ACC112 (cell line): Measurements from ENCODE around the gene CTSZ.

Experiments
- H2AFZ ChIP-seq: fragments of 200-600 bp; sonication (generic); one replicate; pipeline ENCODE4 v1.6.0; 2017; ENCODE audit warnings: antibody characterized with exemption, low read length; ENCODE audit not compliant: unreplicated experiment
- H3K27ac ChIP-seq: fragments of 200-600 bp; sonication (generic); 2 replicates; pipeline ENCODE4 v1.5.1; 2014; ENCODE audit warnings: low read depth, mild to moderate bottlenecking, antibody characterized with exemption, low read length, moderate library complexity
- H3K27me3 ChIP-seq: fragments of 200-600 bp; sonication (generic); 2 replicates; pipeline ENCODE4 v1.6.1; 2014; ENCODE audit warnings: mild to moderate bottlenecking, antibody characterized with exemption, low read length, moderate library complexity, mixed read lengths; ENCODE audit not compliant: insufficient read depth
- H3K36me3 ChIP-seq: fragments of 200-600 bp; sonication (generic); 2 replicates; pipeline ENCODE4 v1.6.1; 2016; ENCODE audit warnings: mild to moderate bottlenecking, antibody characterized with exemption, low read length, moderate library complexity, mixed read lengths; ENCODE audit not compliant: insufficient read depth
- H3K4me1 ChIP-seq: fragments of 200-600 bp; sonication (generic); one replicate; pipeline ENCODE4 v1.6.1; 2016; ENCODE audit warnings: low read length, mixed read lengths; ENCODE audit not compliant: insufficient read depth, unreplicated experiment, control insufficient read depth
- H3K4me3 ChIP-seq: fragments of 200-600 bp; sonication (generic); 2 replicates; pipeline ENCODE4 v1.5.1; 2014; ENCODE audit warnings: mild to moderate bottlenecking, low read depth, low read length
- H3K79me2 ChIP-seq: fragments of 200-600 bp; sonication (generic); one replicate; pipeline ENCODE4 v1.6.0; 2016; ENCODE audit warnings: low read length; ENCODE audit not compliant: control insufficient read depth, unreplicated experiment, insufficient read depth

The CTSZ gene

DNA sequence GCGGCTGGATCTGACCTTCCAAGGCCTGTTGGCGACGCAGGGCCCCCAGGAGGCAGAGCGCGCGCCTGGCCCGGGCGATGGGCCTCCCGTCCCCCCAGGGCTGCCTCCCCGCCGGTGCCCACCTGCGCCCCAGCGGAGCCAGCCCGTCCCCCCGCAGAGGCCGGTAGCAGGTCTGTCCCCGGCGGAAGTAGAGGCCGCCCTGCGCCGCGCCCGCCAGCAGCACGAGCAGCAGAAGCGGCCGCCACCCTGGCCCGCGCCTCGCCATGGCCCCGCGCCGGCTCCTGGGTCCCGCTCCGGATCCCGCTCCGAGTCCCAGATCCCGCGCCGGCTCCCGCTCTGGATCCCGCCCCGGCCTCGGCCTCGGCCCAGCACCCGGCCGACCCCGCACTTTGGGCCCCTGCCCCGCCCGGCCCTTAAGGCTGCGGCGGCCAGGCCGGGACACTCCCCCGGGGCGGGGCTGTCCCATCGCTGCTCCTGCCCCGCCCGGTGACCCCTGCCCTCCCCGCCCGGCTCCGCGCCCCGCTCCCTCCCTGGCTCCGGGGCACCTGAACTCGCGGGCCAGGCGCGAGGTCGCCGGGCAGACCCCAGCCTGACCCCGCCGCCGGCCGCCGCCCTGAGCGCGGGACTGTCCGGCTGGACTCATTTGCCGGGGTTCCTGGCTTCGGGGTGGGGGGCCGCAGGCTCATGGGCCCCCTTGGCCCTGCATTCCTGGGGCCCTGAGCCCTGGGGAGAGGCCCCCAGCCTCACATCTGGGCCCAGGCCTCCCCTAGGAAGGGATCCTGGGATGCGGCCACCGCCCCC is at the start of gene CTSZ:
TSS of gene CTSZ (minus strand) at position 391 of the 801 bp plus-strand sequence. CDS start at position 265, 126 bp downstream.
- peak within 1 kb of the TSS; percentile 40; the same call in 1 of the 2 replicates for H3K27ac ChIP-seq
- H3K36me3 ChIP-seq = no peaks in the 10 kb centered on the region
- peaks cover 35% of the 10 kb centered on the region for H3K79me2 ChIP-seq
- H3K4me3 ChIP-seq = peak within 1 kb of the TSS; percentile 97
- H3K27me3 ChIP-seq = no peaks in the 10 kb centered on the region
- H3K4me1 ChIP-seq = peaks cover 35% of the 10 kb centered on the region
- peak within 1 kb of the TSS; percentile 76 for H2AFZ ChIP-seq

DNA sequence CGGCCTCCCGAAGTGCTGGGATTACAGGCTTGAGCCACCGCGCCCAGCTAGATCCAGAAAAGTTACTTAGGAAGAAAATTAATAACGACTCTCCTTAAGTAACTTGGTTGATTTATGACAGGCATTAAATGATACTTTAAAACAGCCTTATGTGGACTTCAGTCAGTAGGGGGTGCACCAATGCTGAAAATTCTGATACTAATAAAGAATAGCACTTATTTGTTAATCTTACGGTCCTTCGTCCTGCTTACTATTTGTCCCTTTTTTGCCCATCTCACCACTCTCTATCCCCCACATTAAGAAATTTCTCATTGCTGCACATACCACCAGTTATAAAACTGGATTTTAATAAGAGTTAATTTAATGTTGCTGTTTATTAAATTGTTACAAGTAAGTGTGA is 48.2 kb upstream of the CTSZ start:
- H3K4me3 ChIP-seq = no peak overlapping the region
- no peaks in the 10 kb centered on the region for H3K79me2 ChIP-seq
- H2AFZ ChIP-seq = no peak overlapping the region
- peaks cover 32% of the 10 kb centered on the region for H3K27me3 ChIP-seq
- H3K27ac ChIP-seq = no peak overlapping the region
- H3K36me3 ChIP-seq = no peaks in the 10 kb centered on the region
- H3K4me1 ChIP-seq = no peaks in the 10 kb centered on the region

DNA sequence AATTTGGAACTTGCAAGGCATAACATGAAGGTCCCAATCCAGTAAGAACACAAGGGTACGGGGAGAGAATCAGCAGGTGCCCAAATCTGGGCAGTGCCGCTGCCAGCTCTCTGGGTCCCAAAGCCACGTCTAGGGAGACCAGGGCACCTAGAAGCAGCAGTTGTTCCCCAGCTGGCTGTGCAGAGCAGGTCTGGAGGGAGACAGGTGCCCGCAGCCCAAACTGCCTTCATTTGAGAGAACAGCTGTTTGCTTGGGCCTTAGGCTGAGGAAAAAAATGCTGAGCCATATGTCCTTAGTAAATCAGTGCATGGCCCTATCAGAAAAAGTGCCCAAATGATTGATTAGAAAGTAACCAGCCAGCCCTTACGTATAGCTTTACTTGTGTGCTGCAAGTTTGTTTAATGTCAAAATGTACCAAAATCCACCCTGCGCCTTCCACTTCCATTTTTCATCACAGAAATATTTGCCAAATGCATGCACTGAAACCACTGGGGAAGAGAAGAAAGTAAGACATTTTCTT is 44.7 kb upstream of the CTSZ start:
- Histone ChIP-seq H3K4me1 (peaks cover 9% of the 10 kb centered on the region), H3K27ac (no peak overlapping the region), H3K36me3 (no peaks in the 10 kb centered on the region), H2AFZ (no peak overlapping the region), H3K4me3 (no peak overlapping the region), H3K27me3 (peaks cover 29% of the 10 kb centered on the region), H3K79me2 (no peaks in the 10 kb centered on the region)

DNA sequence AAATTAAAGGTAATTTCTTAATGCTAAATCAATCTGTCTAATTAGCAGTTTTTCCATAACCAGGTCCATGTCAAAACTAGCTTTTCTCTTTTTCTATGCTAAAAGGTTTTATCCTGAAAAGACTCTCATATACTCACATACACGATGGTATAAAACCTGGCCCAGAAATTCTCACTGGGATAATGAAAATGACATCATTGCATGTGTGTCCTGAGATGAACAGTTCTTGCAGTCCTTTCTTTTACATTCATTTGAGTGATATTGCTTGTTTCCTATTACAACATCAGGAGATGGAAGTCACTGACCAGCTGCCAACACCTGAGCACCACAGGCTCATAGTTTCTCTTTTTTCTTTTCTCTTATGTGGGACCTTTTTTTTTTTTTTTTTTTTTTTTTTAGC is 43.4 kb upstream of the CTSZ start:
- Histone ChIP-seq H3K27ac (no peak overlapping the region), H3K4me1 (peaks cover 9% of the 10 kb centered on the region), H3K79me2 (no peaks in the 10 kb centered on the region), H3K27me3 (peaks cover 22% of the 10 kb centered on the region), H3K36me3 (no peaks in the 10 kb centered on the region), H2AFZ (no peak overlapping the region), H3K4me3 (no peak overlapping the region)

- no peaks in the 10 kb centered on the region for H3K36me3 ChIP-seq
- peaks cover 9% of the 10 kb centered on the region for H3K4me1 ChIP-seq
- H2AFZ ChIP-seq = peak overlapping the region; percentile 19
- H3K27ac ChIP-seq = peak overlapping the region; percentile 24
- H3K27me3 ChIP-seq = peaks cover 22% of the 10 kb centered on the region
- peak overlapping the region; percentile 63 for H3K4me3 ChIP-seq
- no peaks in the 10 kb centered on the region for H3K79me2 ChIP-seq
Observed at GRCh38 chr20:59048681-59049030, 41.6 kb upstream of the CTSZ start.

DNA sequence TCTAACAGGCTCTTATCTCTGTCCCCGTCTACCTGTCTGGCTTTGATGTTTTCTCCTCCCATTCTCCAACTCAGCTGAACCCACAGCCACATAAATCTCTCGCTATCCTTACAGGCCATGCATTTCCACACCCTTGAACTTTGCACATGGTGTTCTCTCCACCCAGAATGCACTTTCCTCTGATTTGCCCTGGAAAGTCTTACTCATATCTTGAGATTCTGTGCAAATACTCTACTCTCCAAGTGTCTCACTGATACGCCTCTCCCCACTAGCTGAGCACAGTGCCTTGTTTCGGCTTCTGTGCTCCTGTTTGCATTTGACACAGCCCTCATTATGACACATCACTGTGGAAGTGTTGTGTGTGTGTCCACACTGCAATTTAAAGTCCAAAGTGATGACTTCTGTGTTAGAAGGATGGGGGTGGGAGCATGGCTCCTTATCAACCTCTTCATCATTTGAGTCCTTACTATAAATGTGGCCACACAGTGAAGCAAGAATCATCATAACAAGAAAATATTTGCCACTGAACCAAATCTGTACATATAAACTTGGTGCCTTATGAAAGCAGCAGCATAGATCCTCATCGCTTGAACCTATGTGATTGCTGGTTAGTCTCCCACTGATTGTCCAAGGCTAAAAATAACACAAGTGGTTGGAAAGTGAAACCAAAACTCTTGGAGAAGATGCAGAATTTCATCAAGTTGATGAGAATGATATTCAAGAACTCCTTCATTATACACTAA is 41.1 kb upstream of the CTSZ start:
- Histone ChIP-seq H3K4me3 (peak overlapping the region; percentile 63), H3K79me2 (no peaks in the 10 kb centered on the region), H3K27ac (peak overlapping the region; percentile 24), H3K36me3 (no peaks in the 10 kb centered on the region), H2AFZ (peak overlapping the region; percentile 19), H3K27me3 (peaks cover 18% of the 10 kb centered on the region), H3K4me1 (peaks cover 13% of the 10 kb centered on the region)

GRCh38 chr20:59046862-59047261 is 39.8 kb upstream of the CTSZ start:
- H3K27ac ChIP-seq = no peak overlapping the region
- H2AFZ ChIP-seq = no peak overlapping the region
- no peak overlapping the region for H3K4me3 ChIP-seq
- H3K79me2 ChIP-seq = peaks cover 8% of the 10 kb centered on the region
- H3K4me1 ChIP-seq = peaks cover 14% of the 10 kb centered on the region
- H3K36me3 ChIP-seq = no peaks in the 10 kb centered on the region
- peaks cover 9% of the 10 kb centered on the region; the same call in 1 of the 2 replicates for H3K27me3 ChIP-seq

GRCh38 chr20:59044796-59045195 is 37.7 kb upstream of the CTSZ start:
- H3K27me3 ChIP-seq = no peaks in the 10 kb centered on the region
- no peak overlapping the region for H2AFZ ChIP-seq
- H3K36me3 ChIP-seq = peaks cover 7% of the 10 kb centered on the region; the same call in 1 of the 2 replicates
- H3K4me1 ChIP-seq = peaks cover 34% of the 10 kb centered on the region
- no peak overlapping the region for H3K4me3 ChIP-seq
- H3K79me2 ChIP-seq = peaks cover 28% of the 10 kb centered on the region
- H3K27ac ChIP-seq = no peak overlapping the region

GRCh38 chr20:59044295-59044694 is 37.2 kb upstream of the CTSZ start:
- Histone ChIP-seq H2AFZ (peak overlapping the region; percentile 67), H3K79me2 (peaks cover 33% of the 10 kb centered on the region), H3K4me1 (peaks cover 39% of the 10 kb centered on the region), H3K27me3 (no peaks in the 10 kb centered on the region), H3K36me3 (peaks cover 7% of the 10 kb centered on the region; the same call in 1 of the 2 replicates), H3K27ac (no peak overlapping the region), H3K4me3 (no peak overlapping the region)

GRCh38 chr20:59043698-59044097 is 36.6 kb upstream of the CTSZ start:
- Histone ChIP-seq H3K4me3 (no peak overlapping the region), H2AFZ (peak overlapping the region; percentile 67), H3K27ac (no peak overlapping the region), H3K27me3 (no peaks in the 10 kb centered on the region), H3K36me3 (peaks cover 7% of the 10 kb centered on the region; the same call in 1 of the 2 replicates), H3K4me1 (peaks cover 40% of the 10 kb centered on the region), H3K79me2 (peaks cover 39% of the 10 kb centered on the region)
